HEK293T (cell line): ENCODE results near the gene SH2D6.

Experiments
- ELF4 ChIP-seq: fragments of 450-650 bp; IDR thresholded peaks from 2 replicates; pipeline ENCODE4 v1.6.1; 2017; ENCODE audit warnings: antibody characterized with exemption
- TF ChIP-seq, protein P1 (sequence below): fragments of 450-650 bp; IDR thresholded peaks from 2 replicates; pipeline ENCODE4 v1.6.1; 2016

DNA sequence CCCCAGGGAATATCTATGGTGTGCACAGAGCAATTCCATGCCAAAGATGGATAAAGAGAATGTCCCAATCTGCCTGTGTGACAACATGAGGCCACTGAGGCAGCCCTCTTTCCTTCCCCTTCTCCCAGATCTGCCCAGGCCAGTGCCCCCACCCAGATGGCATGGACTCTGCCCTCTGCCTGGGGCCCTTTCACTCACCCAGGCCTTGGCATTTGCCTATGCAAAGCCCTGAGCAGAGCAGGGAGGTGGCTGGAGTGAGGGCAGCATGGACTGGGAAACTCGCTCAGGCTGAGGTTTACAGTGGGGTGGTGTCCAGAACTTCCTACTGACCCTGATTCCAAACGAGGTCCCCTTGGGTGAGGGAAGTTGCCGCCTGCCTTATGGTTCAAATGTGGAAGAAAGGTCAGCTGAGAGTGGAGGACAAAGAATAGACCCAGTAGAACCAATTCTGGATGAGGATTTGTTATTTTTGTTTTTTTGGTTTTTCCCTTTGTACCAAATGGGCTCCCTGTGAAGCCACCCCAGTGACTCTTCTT is 8.9 kb downstream of the SH2D6 start:
- TF ChIP-seq, protein P1, sequence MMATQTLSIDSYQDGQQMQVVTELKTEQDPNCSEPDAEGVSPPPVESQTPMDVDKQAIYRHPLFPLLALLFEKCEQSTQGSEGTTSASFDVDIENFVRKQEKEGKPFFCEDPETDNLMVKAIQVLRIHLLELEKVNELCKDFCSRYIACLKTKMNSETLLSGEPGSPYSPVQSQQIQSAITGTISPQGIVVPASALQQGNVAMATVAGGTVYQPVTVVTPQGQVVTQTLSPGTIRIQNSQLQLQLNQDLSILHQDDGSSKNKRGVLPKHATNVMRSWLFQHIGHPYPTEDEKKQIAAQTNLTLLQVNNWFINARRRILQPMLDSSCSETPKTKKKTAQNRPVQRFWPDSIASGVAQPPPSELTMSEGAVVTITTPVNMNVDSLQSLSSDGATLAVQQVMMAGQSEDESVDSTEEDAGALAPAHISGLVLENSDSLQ: no peak
- TF ChIP-seq ELF4: no peak
